ENCODE results near the gene ZBTB46.

The ZBTB46 gene

GRCh38 chr20:63837479-63837878 is 6.4 kb upstream of the ZBTB46 start:
- no peak for DNase-seq (ENCODE audit: low spot score)

- DNase-seq (ENCODE audit: low spot score), result no peak
Observed at GRCh38 chr20:63836458-63837344, 5.6 kb upstream of the ZBTB46 start.

GRCh38 chr20:63835021-63835858 is 4.2 kb upstream of the ZBTB46 start:
- peak; percentile 96 for DNase-seq (ENCODE audit: low spot score)

GRCh38 chr20:63834491-63834880 is 3.4 kb upstream of the ZBTB46 start:
- DNase-seq (ENCODE audit: low spot score), result no peak

GRCh38 chr20:63833776-63834490 is 2.9 kb upstream of the ZBTB46 start:
- DNase-seq (ENCODE audit: low spot score), result no peak

- DNase-seq (ENCODE audit: low spot score), result peak; percentile 63
Observed at GRCh38 chr20:63831993-63832686, 1.1 kb upstream of the ZBTB46 start.

GRCh38 chr20:63831646-63831992 is 555 bp upstream of the ZBTB46 start:
- no peak for DNase-seq (ENCODE audit: low spot score)

GRCh38 chr20:63829945-63830835 is 874 bp downstream of the ZBTB46 start:
- peak; percentile 82 for DNase-seq (ENCODE audit: low spot score)

GRCh38 chr20:63829603-63829944 is 1.5 kb downstream of the ZBTB46 start:
- DNase-seq (ENCODE audit: low spot score), result no peak

- DNase-seq (ENCODE audit: low spot score), result no peak
Observed at GRCh38 chr20:63828951-63829350, 2.1 kb downstream of the ZBTB46 start.

GRCh38 chr20:63828545-63828944 is 2.5 kb downstream of the ZBTB46 start:
- DNase-seq (ENCODE audit: low spot score), result no peak

GRCh38 chr20:63828124-63828523 is 2.9 kb downstream of the ZBTB46 start:
- no peak for DNase-seq (ENCODE audit: low spot score)

- DNase-seq (ENCODE audit: low spot score), result no peak
Observed at GRCh38 chr20:63826753-63827152, 4.3 kb downstream of the ZBTB46 start.

GRCh38 chr20:63825331-63826118 is 5.5 kb downstream of the ZBTB46 start:
- DNase-seq (ENCODE audit: low spot score), result no peak

- no peak for DNase-seq (ENCODE audit: low spot score)
Observed at GRCh38 chr20:63823691-63824311, 7.3 kb downstream of the ZBTB46 start.

- DNase-seq (ENCODE audit: low spot score), result no peak
Observed at GRCh38 chr20:63822276-63822696, 8.8 kb downstream of the ZBTB46 start.

GRCh38 chr20:63821811-63822210 is 9.3 kb downstream of the ZBTB46 start:
- no peak for DNase-seq (ENCODE audit: low spot score)

GRCh38 chr20:63819224-63819921 is 11.7 kb downstream of the ZBTB46 start:
- DNase-seq (ENCODE audit: low spot score), result no peak
